K562 (cell line): ENCODE data around the gene INHBC. TPM values are rescaled to one million over a fixed set of nuclear protein-coding genes. Genes with fewer than 3 reads are reported as not detected.

Experiments
- CCNT2 ChIP-seq: IDR thresholded peaks from 2 replicates; pipeline ENCODE4 v1.6.1; 2011; ENCODE audit warnings: borderline replicate concordance, low read depth, mild to moderate bottlenecking, moderate library complexity, mixed read lengths, low read length; ENCODE audit not compliant: insufficient read length; ENCODE audit errors: extremely low read depth
- ELF4 ChIP-seq: fragments of 450-650 bp; formaldehyde crosslinking; IDR thresholded peaks from 2 replicates; pipeline ENCODE4 v1.4.0; 2022; ENCODE audit warnings: missing genetic modification characterization
- ETS1 ChIP-seq: conservative IDR thresholded peaks from 2 replicates; pipeline ENCODE4 v1.6.1; 2011; ENCODE audit warnings: low read depth, mild to moderate bottlenecking, low read length; ENCODE audit not compliant: control insufficient read depth
- GABPB2 ChIP-seq: fragments of 250-450 bp; sonication (Bioruptor Pico); conservative IDR thresholded peaks from 2 replicates; pipeline ENCODE4 v1.5.1; 2021; ENCODE audit warnings: mild to moderate bottlenecking
- MBD2 ChIP-seq: sonication (generic); IDR thresholded peaks from 2 replicates; pipeline ENCODE4 v1.6.1; 2016; ENCODE audit warnings: low read depth, borderline replicate concordance
- MTA2 ChIP-seq: fragments of 450-650 bp; IDR thresholded peaks from 2 replicates; pipeline ENCODE4 v1.6.1; 2016; ENCODE audit warnings: low read depth
- NR3C1 ChIP-seq: sonication (generic); formaldehyde crosslinking; IDR thresholded peaks from 2 replicates; pipeline ENCODE4 v1.8.1; 2022; ENCODE audit warnings: missing genetic modification reagents
- RBM39 ChIP-seq: fragments of 200-400 bp; formaldehyde crosslinking; optimal IDR thresholded peaks from 2 replicates; pipeline ENCODE3; 2018; ENCODE audit warnings: low read depth, low read length
- SMARCC2 ChIP-seq: fragments of 450-650 bp; IDR thresholded peaks from 2 replicates; pipeline ENCODE4 v1.6.1; 2017; ENCODE audit warnings: antibody characterized with exemption, moderate library complexity, mild to moderate bottlenecking, low read depth
- ZEB2 ChIP-seq: fragments of 450-650 bp; IDR thresholded peaks from 2 replicates; pipeline ENCODE4 v1.6.1; 2016
- ZNF175 ChIP-seq: fragments of 200-800 bp; sonication (Bioruptor generic); IDR thresholded peaks from 2 replicates; pipeline ENCODE4 v1.6.1; 2016; ENCODE audit warnings: low read depth, mild to moderate bottlenecking, missing genetic modification characterization, missing compliant biosample characterization
- ZNF436 ChIP-seq: fragments of 250-450, 450-650 bp; sonication (Bioruptor Pico); formaldehyde crosslinking; IDR thresholded peaks from 2 replicates; pipeline ENCODE4 v1.7.0; 2020; ENCODE audit warnings: mild to moderate bottlenecking
- polyA plus RNA-seq, 8 experiments: library from polyadenylated mRNA; depleted of rRNA in 4 of 8; stranded (reverse) in 5 of 8; unstranded in 3 of 8; fragments of >200 nt; fragmentation: Nextera tagmentation in 2 of 8; fragmentation: Illumina TruSeq in 1 of 8; extraction: Ambion mirVana in 2 of 8; extraction: Trizol in 1 of 8; gene quantifications; 2 replicates each; pipeline versions ENCODE4 v1.2.1 to v1.2.3, GENCODE V29; 2011 to 2014; ENCODE audit warnings: inconsistent platforms in 1 of 8, missing spikeins in 1 of 8
- total RNA-seq, 7 experiments: library from RNA; depleted of rRNA in 6 of 7; stranded (reverse); fragments of >200 nt in 6 of 7; fragmentation: Illumina TruSeq in 2 of 7; extraction: Trizol in 2 of 7; gene quantifications; 2 replicates each; pipeline versions ENCODE4 v1.2.1 to v1.2.3, GENCODE V29; 2011 to 2021; ENCODE audit warnings: low replicate concordance in 1 of 7
- TF ChIP-seq, protein P1 (sequence below): sonication (generic); formaldehyde crosslinking; IDR thresholded peaks from 2 replicates; pipeline ENCODE4 v1.8.0; 2022; ENCODE audit warnings: mild to moderate bottlenecking, missing genetic modification reagents
- TF ChIP-seq, protein P2 (sequence below): sonication (generic); formaldehyde crosslinking; IDR thresholded peaks from 2 replicates; pipeline ENCODE4 v1.8.1; 2023; ENCODE audit warnings: mild to moderate bottlenecking, missing genetic modification reagents

Gene INHBC
- total and polyA plus RNA-seq, 9 of the 15 experiments (the other 6 are each of a cell fraction or from before 2014, with no cell fraction given) = 0.07 to 0.24 (median 0.15) TPM; not detected in 4

- TF ChIP-seq, protein P1, sequence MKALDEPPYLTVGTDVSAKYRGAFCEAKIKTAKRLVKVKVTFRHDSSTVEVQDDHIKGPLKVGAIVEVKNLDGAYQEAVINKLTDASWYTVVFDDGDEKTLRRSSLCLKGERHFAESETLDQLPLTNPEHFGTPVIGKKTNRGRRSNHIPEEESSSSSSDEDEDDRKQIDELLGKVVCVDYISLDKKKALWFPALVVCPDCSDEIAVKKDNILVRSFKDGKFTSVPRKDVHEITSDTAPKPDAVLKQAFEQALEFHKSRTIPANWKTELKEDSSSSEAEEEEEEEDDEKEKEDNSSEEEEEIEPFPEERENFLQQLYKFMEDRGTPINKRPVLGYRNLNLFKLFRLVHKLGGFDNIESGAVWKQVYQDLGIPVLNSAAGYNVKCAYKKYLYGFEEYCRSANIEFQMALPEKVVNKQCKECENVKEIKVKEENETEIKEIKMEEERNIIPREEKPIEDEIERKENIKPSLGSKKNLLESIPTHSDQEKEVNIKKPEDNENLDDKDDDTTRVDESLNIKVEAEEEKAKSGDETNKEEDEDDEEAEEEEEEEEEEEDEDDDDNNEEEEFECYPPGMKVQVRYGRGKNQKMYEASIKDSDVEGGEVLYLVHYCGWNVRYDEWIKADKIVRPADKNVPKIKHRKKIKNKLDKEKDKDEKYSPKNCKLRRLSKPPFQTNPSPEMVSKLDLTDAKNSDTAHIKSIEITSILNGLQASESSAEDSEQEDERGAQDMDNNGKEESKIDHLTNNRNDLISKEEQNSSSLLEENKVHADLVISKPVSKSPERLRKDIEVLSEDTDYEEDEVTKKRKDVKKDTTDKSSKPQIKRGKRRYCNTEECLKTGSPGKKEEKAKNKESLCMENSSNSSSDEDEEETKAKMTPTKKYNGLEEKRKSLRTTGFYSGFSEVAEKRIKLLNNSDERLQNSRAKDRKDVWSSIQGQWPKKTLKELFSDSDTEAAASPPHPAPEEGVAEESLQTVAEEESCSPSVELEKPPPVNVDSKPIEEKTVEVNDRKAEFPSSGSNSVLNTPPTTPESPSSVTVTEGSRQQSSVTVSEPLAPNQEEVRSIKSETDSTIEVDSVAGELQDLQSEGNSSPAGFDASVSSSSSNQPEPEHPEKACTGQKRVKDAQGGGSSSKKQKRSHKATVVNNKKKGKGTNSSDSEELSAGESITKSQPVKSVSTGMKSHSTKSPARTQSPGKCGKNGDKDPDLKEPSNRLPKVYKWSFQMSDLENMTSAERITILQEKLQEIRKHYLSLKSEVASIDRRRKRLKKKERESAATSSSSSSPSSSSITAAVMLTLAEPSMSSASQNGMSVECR (CRISPR knock-in tag) = peak; percentile 69; the same call in 1 of the 2 replicates
- TF ChIP-seq NR3C1 (CRISPR knock-in tag) = no peak
- no peak for TF ChIP-seq MTA2
- TF ChIP-seq ETS1 = no peak
- peak; percentile 39; the same call in 1 of the 2 replicates for TF ChIP-seq MBD2
- TF ChIP-seq CCNT2 = no peak
- no peak for TF ChIP-seq GABPB2 (CRISPR knock-in tag)
- TF ChIP-seq ZNF436 (CRISPR knock-in tag) = no peak
- no peak for TF ChIP-seq ZEB2
- TF ChIP-seq ELF4 = no peak
- no peak for TF ChIP-seq ZNF175 (CRISPR knock-in tag)
- TF ChIP-seq, protein P2, sequence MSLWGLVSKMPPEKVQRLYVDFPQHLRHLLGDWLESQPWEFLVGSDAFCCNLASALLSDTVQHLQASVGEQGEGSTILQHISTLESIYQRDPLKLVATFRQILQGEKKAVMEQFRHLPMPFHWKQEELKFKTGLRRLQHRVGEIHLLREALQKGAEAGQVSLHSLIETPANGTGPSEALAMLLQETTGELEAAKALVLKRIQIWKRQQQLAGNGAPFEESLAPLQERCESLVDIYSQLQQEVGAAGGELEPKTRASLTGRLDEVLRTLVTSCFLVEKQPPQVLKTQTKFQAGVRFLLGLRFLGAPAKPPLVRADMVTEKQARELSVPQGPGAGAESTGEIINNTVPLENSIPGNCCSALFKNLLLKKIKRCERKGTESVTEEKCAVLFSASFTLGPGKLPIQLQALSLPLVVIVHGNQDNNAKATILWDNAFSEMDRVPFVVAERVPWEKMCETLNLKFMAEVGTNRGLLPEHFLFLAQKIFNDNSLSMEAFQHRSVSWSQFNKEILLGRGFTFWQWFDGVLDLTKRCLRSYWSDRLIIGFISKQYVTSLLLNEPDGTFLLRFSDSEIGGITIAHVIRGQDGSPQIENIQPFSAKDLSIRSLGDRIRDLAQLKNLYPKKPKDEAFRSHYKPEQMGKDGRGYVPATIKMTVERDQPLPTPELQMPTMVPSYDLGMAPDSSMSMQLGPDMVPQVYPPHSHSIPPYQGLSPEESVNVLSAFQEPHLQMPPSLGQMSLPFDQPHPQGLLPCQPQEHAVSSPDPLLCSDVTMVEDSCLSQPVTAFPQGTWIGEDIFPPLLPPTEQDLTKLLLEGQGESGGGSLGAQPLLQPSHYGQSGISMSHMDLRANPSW (CRISPR knock-in tag) = no peak
- TF ChIP-seq RBM39 = no peak
- no peak for TF ChIP-seq SMARCC2
Observed at GRCh38 chr12:57459055-57459749, 24.6 kb downstream of the INHBC start (continued).
